ENCODE measurements around the gene NR2C1. TPM values are rescaled to one million over a fixed set of nuclear protein-coding genes. Genes with fewer than 3 reads are reported as not detected.

NR2C1 gene
- total and polyA plus RNA-seq, 10 of the 15 experiments (the other 5 are each of a cell fraction or from before 2014, with no cell fraction given), result 8.8 to 38.1 (median 31.3) TPM

GRCh38 chr12:95073698-95074520 is 491 bp upstream of the NR2C1 start (continued):
- TF ChIP-seq NBN (IDR thresholded peaks at IDR 0.05), result 0 out of 2 replicates have a peak, but pooled peaks have one; percentile 5
- peak; percentile 81 to 85 for TF ChIP-seq BHLHE40 (IDR thresholded peaks at IDR 0.05; ENCODE audit: borderline replicate concordance in 1 of 2, low read depth in 2 of 2, low read length in 1 of 2)
- TF ChIP-seq MYB (IDR thresholded peaks at IDR 0.05; ENCODE audit: borderline replicate concordance, low read depth, low read length), result no peak
- TF ChIP-seq MEF2B (IDR thresholded peaks at IDR 0.05; ENCODE audit: partially characterized antibody, poor library complexity, severe bottlenecking), result no peak
- no peak for TF ChIP-seq MTA3 (IDR thresholded peaks at IDR 0.05; ENCODE audit: borderline replicate concordance, low read length)
- TF ChIP-seq ZBTB33 (IDR thresholded peaks at IDR 0.05), result no peak
- no peak for TF ChIP-seq ZNF384 (IDR thresholded peaks at IDR 0.05; ENCODE audit: borderline replicate concordance, low read depth, low read length)
- TF ChIP-seq JUNB (IDR thresholded peaks at IDR 0.05), result peak; percentile 67
- TF ChIP-seq STAT3 (IDR thresholded peaks at IDR 0.05; ENCODE audit: low read depth, low read length), result no peak
- TF ChIP-seq SIN3A (IDR thresholded peaks at IDR 0.05; ENCODE audit: low read depth, low read length), result no peak
- no peak for TF ChIP-seq BRCA1 (IDR thresholded peaks at IDR 0.05; ENCODE audit: low read depth, low read length)
- no peak for TF ChIP-seq BMI1 (IDR thresholded peaks at IDR 0.05; ENCODE audit: borderline replicate concordance)
- no peak for TF ChIP-seq ZNF24 (IDR thresholded peaks at IDR 0.05)
- peak; percentile 53 for TF ChIP-seq RAD21 (IDR thresholded peaks at IDR 0.05; ENCODE audit: insufficient read depth, low read depth, low read length)
- no peak for TF ChIP-seq PML (IDR thresholded peaks at IDR 0.05; ENCODE audit: low read length)
- TF ChIP-seq ZSCAN29 (IDR thresholded peaks at IDR 0.05), result no peak
- no peak; the same call in 1 of the 2 replicates for TF ChIP-seq CHD2 (IDR thresholded peaks at IDR 0.05; ENCODE audit: borderline replicate concordance, low read depth, low read length)
- TF ChIP-seq JUND (IDR thresholded peaks at IDR 0.05; ENCODE audit: low read depth, low read length), result no peak
- TF ChIP-seq HDAC2 (IDR thresholded peaks at IDR 0.05), result no peak
- no peak for TF ChIP-seq RBBP5 (conservative IDR thresholded peaks at IDR 0.05)
- TF ChIP-seq GATAD2B (conservative IDR thresholded peaks at IDR 0.05; ENCODE audit: low read depth), result no peak
- TF ChIP-seq, protein P1, sequence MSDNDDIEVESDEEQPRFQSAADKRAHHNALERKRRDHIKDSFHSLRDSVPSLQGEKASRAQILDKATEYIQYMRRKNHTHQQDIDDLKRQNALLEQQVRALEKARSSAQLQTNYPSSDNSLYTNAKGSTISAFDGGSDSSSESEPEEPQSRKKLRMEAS (IDR thresholded peaks at IDR 0.05; ENCODE audit: low read depth, low read length), result no peak
- TF ChIP-seq PRDM15 (CRISPR knock-in tag; IDR thresholded peaks at IDR 0.05), result no peak
- TF ChIP-seq HDGF (IDR thresholded peaks at IDR 0.05), result no peak
- no peak for TF ChIP-seq ZNF274 (IDR thresholded peaks at IDR 0.05; ENCODE audit: insufficient read depth, insufficient read length)

Data from GM12878 (cell line).